Measurements from ENCODE around the gene PPARD.
A peak's percentile ranks its signal among the peaks of the same experiment; 100 is the strongest.

PPARD gene

DNA sequence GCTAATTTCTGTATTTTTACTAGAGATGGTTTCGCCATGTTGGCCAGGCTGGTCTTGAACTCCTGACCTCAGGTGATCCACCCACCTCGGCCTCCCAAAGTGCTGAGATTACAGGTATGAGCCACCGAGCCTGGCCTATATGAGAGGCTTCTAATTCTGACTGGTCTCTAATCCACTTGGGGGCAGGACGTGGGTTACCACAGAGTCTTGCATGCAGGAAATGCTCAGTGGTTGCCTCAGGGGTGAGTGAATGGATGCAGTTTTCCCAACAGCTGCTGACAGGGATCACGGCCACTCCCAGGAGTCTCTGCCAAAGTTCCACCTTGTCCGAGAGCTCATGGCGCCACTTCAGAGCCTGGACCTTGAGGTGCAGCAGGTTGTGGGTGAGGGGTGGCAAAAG lies 103.3 kb downstream of the PPARD start:
- DNase-seq: no peak

DNA sequence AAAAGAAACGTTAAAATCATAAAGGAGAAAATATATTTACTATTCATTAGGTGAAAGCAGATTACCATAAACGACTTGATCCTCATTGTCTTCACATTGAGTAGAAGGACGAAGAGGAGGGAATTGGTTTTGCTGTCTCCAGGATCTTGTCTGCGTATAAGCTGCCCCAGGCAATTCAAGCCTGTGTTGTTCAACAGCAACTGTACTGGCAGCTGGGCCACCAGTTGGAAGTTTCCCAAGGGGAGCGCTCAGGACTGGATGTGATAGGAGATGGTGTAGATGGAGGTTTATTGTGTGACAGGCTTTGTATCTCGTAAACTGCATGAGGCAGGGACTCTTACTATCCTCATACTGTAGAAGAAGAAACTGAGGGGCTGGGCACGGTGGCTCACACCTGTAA lies 105.8 kb downstream of the PPARD start:
- no peak for DNase-seq

GRCh38 chr6:35449287-35449881 lies 107.0 kb downstream of the PPARD start:
- no peak for DNase-seq

DNA sequence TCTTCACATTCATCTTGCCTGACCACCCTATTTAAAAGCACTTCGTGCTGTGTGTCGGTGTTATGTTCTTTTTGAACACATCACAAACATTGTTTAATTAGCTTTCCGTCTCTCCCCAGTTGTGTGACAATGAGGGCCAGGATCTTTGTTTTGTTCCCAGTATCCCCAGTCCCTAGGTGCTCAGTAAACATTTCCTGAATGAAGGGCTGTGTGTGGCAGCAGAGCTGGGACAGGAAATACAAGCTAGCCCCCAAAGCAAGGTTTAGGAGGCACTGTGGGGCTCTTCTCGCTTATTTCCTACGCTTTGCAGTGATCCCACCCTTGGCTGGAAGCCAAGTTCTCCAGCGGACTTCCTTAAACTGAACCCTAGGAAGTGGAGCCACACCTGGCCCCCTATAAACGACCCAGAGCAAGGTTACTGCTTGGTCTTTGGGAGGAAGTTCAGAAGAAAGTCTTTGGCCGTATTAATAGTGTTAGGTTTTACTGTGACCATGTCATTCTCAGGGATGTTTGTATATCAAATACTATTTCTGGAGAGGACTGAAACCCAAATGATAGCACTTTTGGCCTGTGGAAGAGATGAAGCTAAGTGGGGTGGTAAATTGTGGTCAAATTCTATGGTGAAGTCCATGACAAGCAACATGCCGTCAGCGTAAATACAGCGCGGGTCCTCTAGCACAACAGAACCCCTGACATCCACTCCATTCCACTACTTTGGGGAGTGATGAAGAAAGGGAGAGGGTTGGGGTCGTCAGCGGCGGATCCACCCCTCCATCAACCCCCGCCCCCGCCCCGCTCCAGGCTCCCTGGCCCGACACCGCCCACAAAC lies 109.2 kb downstream of the PPARD start:
- no peak for DNase-seq

DNA sequence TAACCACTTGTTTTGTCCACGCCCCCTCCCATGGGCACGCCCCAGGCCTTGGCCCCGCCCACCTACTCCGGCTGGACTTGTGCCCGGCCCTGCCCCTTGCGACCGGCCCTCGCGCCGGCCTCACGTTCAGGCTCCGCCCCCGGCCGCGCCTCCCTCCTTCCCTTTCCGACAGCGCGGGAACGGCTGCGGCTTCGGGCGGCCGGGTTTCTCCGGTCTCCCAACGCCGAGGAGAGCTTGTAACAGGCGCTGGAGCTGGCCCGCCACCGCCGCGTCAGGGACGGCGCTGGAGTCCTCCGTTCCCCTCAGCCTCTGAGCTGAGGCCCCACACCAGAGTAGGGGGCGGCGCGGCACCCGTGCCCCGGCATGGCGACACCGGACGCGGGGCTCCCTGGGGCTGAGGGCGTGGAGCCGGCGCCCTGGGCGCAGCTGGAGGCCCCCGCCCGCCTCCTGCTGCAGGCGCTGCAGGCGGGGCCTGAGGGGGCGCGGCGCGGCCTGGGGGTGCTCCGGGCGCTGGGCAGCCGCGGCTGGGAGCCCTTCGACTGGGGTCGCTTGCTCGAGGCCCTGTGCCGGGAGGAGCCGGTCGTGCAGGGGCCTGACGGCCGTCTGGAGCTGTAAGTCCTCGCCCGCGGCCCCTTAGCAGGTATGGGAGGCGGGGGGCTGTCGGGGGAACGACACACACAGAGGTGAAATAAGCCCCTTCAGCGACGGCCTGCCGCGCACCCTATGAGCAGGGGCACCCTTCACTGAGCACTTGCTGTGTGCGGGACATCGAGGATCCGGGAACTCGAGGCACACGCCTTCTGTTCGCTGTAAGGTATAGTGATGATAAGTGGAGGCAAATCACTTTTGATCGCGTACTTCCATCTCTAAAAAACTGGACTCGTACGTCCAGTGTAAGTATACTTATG lies 110.1 kb downstream of the PPARD start, which contains the start of gene FANCE:
Gene FANCE (plus strand): TSS at position 156 of the 908 bp plus-strand sequence. CDS start 208 bp downstream, at position 364.
- DNase-seq: peak; percentile 77

DNA sequence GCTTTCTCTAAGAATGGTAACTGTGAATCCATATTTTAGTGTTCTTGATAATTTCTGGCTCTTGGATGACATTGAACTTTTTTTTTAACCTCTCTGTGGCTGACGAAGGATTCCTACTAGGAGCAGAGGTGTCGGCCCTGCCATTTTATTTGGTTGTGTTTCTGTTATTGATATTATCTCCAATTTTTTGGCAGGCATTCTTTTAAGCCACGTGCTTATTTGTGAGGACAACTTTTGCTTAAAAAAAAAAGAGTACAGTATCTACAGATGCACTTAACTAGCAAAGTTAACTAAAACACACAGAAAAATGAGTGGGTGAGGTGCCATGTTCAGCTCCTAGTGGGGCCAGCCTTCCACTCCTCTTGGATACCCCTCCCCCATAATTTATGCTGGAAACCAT lies 110.9 kb downstream of the PPARD start:
- no peak for DNase-seq

DNA sequence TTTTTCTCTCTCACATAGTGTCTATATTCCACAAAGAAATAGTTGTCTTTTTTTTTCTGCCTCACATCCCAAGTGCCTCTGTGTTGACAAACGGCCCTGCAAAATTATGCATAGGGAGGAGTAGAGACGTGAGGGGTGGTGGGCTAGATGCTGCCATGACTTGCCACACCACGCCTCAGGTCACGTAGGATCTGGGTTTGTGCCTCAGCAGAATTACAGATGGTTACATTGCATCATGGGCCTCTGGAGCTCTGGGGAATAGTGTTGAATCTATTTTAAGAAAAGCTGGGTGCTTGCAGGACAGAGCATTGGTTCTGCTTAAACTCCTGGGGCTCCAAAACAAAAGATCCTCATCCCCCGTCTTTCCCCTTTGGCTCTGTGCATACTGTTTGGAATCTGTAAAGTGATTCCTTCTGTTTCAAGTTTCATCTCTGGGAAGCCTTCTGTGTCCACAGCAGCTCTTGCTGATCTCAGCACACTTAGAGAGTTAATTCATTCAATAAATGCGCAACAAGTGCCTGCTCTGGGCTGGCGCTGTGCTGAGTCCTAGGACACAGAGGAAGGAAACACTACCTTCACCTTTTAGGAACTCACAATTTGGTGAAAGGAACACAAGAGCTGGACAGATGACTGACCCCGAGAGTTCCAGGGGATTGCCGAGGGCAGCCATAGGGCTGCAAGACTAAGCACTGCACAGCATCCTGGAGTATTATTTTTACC lies 112.2 kb downstream of the PPARD start:
- DNase-seq: no peak

GRCh38 chr6:35457907-35458306 lies 115.5 kb downstream of the PPARD start:
- DNase-seq: no peak

DNA sequence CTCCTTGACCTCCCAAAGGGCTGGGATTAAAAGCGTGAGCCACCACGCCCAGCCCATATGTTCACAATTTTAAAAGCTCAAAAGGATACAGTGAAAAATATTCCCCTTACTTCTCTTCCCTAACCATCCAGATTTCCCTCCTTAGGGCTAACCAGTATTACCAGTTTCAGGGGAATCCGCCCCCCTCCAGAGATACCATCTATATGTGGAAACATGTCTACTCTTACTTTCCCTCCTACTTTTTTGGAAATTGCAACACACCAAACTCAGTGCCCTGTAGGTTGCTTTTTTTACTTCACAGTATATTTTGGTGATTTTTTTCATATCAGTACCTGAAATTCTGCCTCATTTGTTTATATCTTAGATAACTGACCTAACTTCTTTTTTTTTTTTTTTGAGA lies 118.9 kb downstream of the PPARD start:
- no peak for DNase-seq

GRCh38 chr6:35463292-35463691 lies 120.9 kb downstream of the PPARD start:
- no peak for DNase-seq

- DNase-seq: no peak
Measured at GRCh38 chr6:35465646-35466045, 123.3 kb downstream of the PPARD start.

GRCh38 chr6:35468181-35468979 lies 126.0 kb downstream of the PPARD start, which contains the start of gene RPL10A:
Gene RPL10A (plus strand): TSS chr6:35468401. CDS start chr6:35468435, 34 bp downstream.
- peak; percentile 95 for DNase-seq

GRCh38 chr6:35468980-35469750 lies 126.8 kb downstream of the PPARD start:
- no peak for DNase-seq

GRCh38 chr6:35469751-35470662 lies 127.6 kb downstream of the PPARD start:
- DNase-seq: no peak

DNA sequence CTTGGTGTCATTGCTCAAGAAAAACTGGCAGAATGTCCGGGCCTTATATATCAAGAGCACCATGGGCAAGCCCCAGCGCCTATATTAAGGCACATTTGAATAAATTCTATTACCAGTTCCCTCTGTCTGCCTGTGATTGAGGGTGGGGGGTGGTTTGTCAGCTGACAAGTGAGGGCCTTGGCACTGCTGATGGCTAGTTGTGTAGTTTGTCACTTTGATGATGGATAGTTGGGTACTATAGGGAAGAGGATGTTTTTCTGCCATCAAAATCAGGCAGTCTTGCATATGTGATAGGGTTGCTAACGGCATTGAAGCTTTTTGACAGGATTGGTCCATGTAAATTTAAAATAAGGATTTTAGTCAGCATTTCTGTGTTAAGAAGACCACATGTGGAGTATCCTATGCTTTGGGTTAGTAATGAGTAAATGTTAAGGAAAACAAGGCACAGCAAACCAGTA lies 128.3 kb downstream of the PPARD start:
- DNase-seq: no peak

- no peak for DNase-seq
Measured at GRCh38 chr6:35471836-35472345, 129.5 kb downstream of the PPARD start.

GRCh38 chr6:35473075-35473849 lies 130.9 kb downstream of the PPARD start:
- DNase-seq: no peak

- no peak for DNase-seq
Measured at GRCh38 chr6:35473850-35474130, 131.4 kb downstream of the PPARD start.
